ENCODE measurements around the gene P2RY8. TPM values are rescaled to one million over a fixed set of nuclear protein-coding genes. Genes with fewer than 3 reads are reported as not detected.
"Not testable (repeated sequence)": the region's sequence is repeated elsewhere in the genome, so short reads cannot be mapped to it uniquely, and the experiment has no call there.

Gene P2RY8
- total RNA-seq, 2 experiments from 2014 or later: 87.6 to 92.4 TPM

DNA sequence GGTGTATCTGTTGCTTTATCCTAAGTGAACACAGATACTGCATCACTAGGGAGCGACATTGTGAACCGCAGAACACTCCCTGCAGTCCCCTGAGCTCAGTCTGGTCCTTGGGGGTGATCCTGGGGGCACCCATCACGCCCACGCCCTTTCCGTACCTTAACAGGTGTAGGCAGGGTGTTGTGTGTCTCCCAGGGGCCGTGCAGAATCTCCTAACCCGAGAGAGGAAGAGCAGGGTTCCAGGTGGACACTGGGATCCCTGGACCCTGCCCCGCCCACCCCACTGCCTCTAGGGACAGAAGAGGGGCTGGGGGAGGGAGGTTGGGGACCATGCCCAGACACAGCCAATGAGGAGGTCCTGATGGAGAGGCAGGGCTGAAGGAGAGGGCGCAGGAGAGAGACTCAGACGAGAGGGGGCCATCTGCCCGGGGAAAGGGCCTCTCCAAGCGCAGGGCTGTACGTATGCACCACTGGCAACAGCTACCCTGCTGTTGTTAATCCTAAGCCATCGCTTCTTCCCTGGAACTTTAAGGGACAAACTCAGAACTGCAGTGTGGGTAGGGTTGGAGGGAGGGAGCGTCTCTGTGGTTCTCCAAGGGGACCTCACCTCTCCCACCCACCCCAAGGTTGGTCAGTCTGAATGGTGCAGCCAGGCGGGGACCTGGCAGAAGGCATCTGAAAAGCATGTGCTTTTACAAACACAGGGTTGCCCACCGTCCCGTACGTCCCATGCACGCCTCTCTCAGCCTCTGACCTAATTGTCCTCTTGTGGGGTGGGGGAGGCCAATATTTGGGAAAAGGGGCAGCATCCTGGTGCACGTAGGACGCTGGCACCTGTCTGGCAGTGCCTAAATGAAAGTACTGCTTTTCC, 2.5 kb downstream of the P2RY8 start:
- ATAC-seq (ENCODE audit: low read depth) (peak; percentile 53), DNase-seq (peak; percentile 69)
- H3K9me3 Mint-ChIP-seq: no peaks in the 10 kb centered on the region
- peaks cover 10% of the 10 kb centered on the region for H3K4me1 Mint-ChIP-seq
- H3K27ac Mint-ChIP-seq: peak overlapping the region; percentile 99
- no peaks in the 10 kb centered on the region for H3K27me3 Mint-ChIP-seq
- H3K36me3 Mint-ChIP-seq: peaks cover 11% of the 10 kb centered on the region
- POLR2A ChIA-PET: no interaction called here
- peak overlapping the region; percentile 94 for H3K4me3 Mint-ChIP-seq

DNA sequence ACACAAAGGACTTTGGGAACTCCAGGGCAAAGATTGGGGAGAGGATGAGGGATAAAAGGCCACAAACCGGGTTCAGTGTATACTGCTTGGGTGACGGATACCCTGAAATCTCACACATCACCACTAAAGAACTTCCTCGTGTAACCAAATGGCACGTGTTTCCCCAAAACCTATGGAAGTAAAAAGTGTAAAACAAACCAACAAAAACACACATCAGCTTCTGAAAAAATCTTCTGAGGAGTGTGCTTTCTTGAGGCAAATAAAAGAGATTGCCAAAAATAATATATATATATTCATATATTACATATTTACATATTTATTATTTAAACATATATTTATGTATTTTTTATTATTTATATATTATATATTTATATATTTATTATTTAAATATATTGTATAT, 3.9 kb downstream of the P2RY8 start:
- Mint-ChIP-seq H3K4me3 (no peak overlapping the region), H3K27ac (no peak overlapping the region), H3K4me1 (peaks cover 8% of the 10 kb centered on the region), H3K27me3 (no peaks in the 10 kb centered on the region), H3K36me3 (peaks cover 11% of the 10 kb centered on the region), H3K9me3 (no peaks in the 10 kb centered on the region)
- ATAC-seq (ENCODE audit: low read depth): no peak
- POLR2A ChIA-PET: no interaction called here
- DNase-seq: no peak

DNA sequence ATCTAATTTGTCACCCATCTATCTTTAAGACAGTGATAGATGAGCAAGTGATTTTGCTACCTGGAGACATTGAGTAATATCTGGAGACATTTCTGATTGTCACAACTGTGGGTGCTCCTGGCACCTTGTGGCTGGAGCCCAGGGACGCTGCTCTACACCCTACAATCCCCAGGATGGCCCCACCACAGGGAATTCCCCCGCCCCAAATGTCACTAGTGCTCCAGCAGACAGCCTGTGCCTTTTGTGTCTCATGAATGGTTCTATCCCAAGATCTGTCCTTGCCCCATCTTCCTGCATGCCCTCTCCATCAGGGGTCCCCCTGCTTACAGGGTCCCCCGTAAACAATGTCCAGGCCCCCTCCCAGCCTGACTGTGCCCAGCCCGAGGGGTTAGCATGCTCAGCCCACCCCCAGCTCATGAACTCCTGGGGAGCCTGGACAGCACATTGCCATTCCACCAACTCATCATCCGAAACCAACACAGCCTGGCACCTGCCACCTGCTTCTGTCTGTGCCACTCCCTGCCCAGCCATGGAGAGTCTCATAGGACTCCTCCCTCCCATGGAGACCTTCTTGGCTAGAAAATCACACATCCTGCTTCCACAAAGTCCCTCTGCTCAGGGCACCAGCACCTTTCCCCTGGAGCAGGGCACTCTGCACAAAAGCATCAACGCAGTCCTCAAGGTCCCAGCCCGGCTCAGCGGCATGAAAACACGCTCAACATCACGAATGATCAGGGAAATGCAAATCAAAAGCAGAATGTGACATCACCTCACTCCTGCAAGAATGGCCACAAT, 5.7 kb downstream of the P2RY8 start:
- DNase-seq (no peak), ATAC-seq (ENCODE audit: low read depth) (no peak)

DNA sequence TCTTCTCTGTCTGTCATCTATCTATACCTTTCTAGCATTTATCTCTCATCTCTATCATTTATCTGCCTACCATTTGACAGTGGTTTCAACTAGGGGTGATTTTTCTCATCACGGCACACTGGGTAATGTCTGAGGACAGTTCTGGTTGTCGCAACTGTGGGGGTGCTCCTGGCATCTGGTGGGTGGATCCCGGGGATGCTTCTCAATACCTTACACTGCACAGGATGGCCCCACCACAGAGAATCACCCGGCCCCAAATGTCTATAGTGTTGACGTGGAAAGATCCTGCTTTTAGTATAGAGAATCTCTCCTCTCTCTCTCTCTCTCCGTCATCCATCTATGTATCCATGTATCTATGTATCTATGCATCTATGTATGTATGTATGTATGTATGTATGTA, 7.2 kb downstream of the P2RY8 start:
- Mint-ChIP-seq H3K27ac (no peak overlapping the region), H3K36me3 (peaks cover 9% of the 10 kb centered on the region), H3K27me3 (no peaks in the 10 kb centered on the region), H3K4me1 (peaks cover 3% of the 10 kb centered on the region), H3K9me3 (no peaks in the 10 kb centered on the region), H3K4me3 (no peak overlapping the region)
- ATAC-seq (ENCODE audit: low read depth) (no peak), DNase-seq (no peak)
- POLR2A ChIA-PET: no interaction called here

More for the DNA sequence above, 5.7 kb downstream of the P2RY8 start:
- Mint-ChIP-seq H3K4me1 (peaks cover 3% of the 10 kb centered on the region), H3K27ac (no peak overlapping the region), H3K27me3 (no peaks in the 10 kb centered on the region), H3K9me3 (no peaks in the 10 kb centered on the region), H3K36me3 (peaks cover 9% of the 10 kb centered on the region), H3K4me3 (no peak overlapping the region)
- POLR2A ChIA-PET: no interaction called here

DNA sequence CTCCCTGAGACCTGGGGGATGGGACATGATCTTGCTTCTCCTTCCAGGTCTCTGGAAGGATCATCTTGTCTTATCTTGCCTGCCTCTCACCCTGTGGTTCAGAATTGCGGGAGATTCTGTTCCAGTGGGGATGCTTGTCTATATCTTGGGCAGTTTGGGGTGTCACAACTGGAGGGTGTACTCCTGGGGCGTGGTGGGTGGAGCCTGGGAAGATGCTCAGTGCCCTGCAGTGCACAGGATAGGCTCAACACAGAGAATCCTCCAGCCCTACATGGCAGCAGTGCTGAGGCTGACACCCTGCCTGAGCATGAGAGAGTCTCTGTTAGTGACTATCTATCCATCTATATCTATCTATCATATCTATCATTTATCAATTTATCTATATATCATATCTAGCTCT, 7.7 kb downstream of the P2RY8 start:
- Mint-ChIP-seq H3K27ac (no peak overlapping the region), H3K4me3 (no peak overlapping the region)
- no peak for ATAC-seq (ENCODE audit: low read depth)

DNA sequence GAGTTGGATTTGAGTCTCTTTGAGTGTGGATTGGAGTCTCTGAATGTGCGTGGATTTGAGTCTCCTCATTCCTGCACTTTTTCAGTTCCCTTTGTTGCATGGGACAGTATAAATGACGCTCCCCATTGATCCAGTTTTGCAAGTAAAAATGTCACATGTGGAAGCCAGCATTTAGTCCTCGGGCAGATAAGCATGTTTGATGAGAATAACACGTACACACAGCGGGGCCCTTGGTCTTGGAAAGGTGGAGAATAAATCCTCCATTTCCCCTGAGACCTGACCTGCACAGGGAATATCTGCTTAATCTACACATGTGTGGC, 8.1 kb downstream of the P2RY8 start:
- Mint-ChIP-seq H3K4me1 (peaks cover 2% of the 10 kb centered on the region), H3K4me3 (no peak overlapping the region), H3K36me3 (peaks cover 8% of the 10 kb centered on the region), H3K27ac (no peak overlapping the region), H3K27me3 (no peaks in the 10 kb centered on the region), H3K9me3 (no peaks in the 10 kb centered on the region)
- POLR2A ChIA-PET: no interaction called here
- DNase-seq (no peak), ATAC-seq (ENCODE audit: low read depth) (no peak)

More for the DNA sequence above, 7.7 kb downstream of the P2RY8 start:
- Mint-ChIP-seq H3K27me3 (no peaks in the 10 kb centered on the region), H3K4me1 (peaks cover 3% of the 10 kb centered on the region), H3K9me3 (no peaks in the 10 kb centered on the region), H3K36me3 (peaks cover 9% of the 10 kb centered on the region)
- POLR2A ChIA-PET: no interaction called here
- no peak for DNase-seq

DNA sequence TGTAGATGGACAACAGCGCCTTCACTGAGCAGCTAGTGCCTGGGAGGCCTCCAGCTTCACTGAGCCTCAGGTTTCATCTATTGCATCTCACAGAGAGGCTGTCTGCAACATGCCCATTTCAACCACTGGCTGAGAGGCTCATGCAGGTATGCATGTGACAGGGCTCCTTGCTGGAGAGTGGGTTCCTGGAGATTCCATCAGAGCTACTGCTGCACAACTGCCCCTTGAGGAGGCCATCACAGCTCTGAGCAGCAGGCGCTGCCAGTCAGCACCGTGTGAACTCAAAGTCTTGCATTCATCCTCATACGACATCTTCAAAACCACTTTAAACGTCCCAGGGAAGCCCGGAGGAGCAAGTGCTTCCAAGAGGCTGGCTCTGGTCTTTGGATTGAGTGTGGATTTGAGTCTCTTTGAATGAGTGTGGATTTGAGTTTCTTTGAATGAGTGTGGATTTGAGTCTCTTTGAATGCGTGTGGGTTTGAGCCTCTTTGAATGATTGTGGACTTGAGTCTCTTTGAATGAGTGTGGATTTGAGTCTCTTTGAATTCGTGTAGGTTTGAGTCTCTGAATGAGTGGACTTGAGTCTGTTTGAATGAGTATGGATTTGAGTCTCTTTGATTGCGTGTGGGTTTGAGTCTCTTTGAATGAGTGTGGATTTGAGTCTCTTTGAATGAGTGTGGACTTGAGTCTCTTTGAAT, 8.7 kb downstream of the P2RY8 start:
- no peaks in the 10 kb centered on the region for H3K9me3 Mint-ChIP-seq
- H3K27me3 Mint-ChIP-seq: no peaks in the 10 kb centered on the region
- peaks cover 3% of the 10 kb centered on the region for H3K4me1 Mint-ChIP-seq
- H3K27ac Mint-ChIP-seq: no peak overlapping the region
- no peak overlapping the region for H3K4me3 Mint-ChIP-seq
- no peak for ATAC-seq (ENCODE audit: low read depth)
- DNase-seq: no peak
- POLR2A ChIA-PET: no interaction called here
- peaks cover 8% of the 10 kb centered on the region for H3K36me3 Mint-ChIP-seq

DNA sequence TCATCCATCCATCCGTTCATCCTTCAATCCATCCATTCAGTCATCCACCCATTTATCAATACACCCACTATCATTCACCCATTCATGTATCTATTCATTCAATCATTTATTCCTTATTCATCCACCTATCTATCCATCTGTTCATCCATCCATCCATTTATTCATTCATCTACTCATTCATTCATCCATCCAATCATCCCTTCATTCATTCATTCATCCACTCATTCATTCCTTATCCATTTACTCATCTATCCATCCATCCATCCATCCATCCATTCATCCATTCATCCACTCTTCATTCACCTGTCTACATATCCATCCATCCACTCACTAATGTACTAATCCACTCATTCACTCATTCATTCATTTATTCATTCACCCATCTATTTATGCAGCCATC, 9.5 kb downstream of the P2RY8 start:
- Mint-ChIP-seq H3K27me3 (no peaks in the 10 kb centered on the region), H3K27ac (no peak overlapping the region), H3K9me3 (no peaks in the 10 kb centered on the region), H3K36me3 (peaks cover 4% of the 10 kb centered on the region), H3K4me1 (peaks cover 5% of the 10 kb centered on the region), H3K4me3 (no peak overlapping the region)
- ATAC-seq (ENCODE audit: low read depth): no peak
- POLR2A ChIA-PET: no interaction called here
- DNase-seq: no peak

DNA sequence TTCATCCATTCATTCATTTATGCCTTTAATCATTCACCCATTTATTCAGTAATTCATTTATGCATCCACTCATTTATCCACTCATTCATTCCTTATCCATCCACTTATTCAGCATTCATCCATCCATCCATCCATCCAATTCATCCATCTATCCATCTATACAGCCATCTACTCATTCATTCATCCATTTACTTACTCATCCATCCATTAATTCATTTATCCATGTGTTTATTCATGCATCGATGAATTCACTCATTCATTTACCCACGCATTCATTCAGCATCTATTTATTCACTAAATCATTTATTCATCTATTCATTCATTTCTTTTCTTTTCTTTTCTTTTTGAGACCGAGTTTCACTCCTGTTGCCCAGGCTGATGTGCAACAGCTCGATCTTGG, 10.4 kb downstream of the P2RY8 start:
- POLR2A ChIA-PET: no interaction called here
- no peak overlapping the region for H3K27ac Mint-ChIP-seq
- DNase-seq (no peak), ATAC-seq (ENCODE audit: low read depth) (no peak)
- H3K36me3 Mint-ChIP-seq: peaks cover 7% of the 10 kb centered on the region
- H3K4me3 Mint-ChIP-seq: no peak overlapping the region
- H3K9me3 Mint-ChIP-seq: no peaks in the 10 kb centered on the region
- peaks cover 9% of the 10 kb centered on the region for H3K4me1 Mint-ChIP-seq
- H3K27me3 Mint-ChIP-seq: no peaks in the 10 kb centered on the region

DNA sequence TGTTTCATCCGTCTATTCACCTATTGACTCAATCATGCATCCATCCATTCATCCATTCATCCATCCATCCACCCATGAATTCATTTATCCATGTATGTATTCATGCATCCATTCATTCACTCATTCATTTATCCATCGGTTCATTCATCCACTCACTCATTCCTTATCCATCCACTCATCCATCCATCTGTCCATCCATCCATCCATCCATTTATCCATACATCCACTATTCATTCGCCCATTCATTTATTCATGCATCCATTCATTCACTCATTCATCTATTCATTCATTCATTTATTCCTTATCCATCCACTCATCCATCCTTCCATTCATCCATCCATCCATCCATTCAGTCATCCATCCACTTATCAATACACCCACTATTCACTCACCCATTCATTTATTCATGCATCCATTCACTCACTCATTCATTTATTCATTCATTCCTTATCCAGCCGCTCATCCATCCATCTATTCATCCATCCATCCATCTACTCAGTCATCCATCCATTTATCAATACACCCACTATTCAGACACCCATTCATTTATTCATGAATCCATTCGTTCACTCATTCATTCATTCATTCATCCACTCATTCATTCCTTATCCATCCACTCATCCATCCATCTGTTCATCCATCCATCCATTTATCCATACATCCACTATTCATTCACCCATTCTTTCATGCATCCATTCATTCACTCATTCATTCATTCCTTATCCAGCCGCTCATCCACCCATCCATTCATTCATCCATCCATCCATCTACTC, 11.2 kb downstream of the P2RY8 start:
- Mint-ChIP-seq H3K27me3 (no peaks in the 10 kb centered on the region), H3K27ac (no peak overlapping the region), H3K4me1 (peaks cover 14% of the 10 kb centered on the region), H3K4me3 (no peak overlapping the region), H3K36me3 (peaks cover 11% of the 10 kb centered on the region), H3K9me3 (no peaks in the 10 kb centered on the region)
- no peak for ATAC-seq (ENCODE audit: low read depth)
- POLR2A ChIA-PET: no interaction called here
- no peak for DNase-seq

DNA sequence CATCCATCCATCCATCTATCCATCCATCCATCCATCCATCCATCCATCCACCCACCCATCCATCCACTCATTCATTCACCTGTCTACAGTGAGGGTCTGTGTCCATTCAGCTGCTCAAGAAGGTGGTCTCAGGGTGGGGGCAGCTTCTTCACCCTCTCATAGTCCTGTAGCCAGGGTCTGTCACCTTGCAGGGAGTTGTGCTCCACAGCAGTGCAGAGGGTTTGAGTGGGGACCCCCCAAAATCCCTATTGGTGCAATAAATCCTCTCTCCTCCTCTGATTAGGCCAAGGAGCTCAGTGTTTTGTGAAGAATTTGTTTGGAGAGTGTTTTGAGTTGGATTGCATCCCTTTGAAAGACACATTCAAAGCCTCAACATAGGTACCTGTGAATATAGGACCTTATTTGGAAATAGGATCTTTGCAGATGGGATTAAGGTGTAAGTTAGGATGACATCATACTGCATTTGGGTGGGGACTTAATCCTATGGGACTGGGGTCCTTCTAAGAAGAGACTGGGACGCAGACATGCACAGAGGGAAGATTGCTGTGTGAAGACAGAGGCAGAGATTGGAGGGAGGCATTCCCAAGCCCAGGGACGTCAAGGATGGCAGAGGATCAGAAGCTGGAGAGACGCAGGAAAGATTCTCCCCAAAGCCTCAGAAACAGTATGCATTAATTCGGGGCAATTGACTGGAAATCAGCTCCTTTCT, 12.0 kb downstream of the P2RY8 start:
- peaks cover 21% of the 10 kb centered on the region for H3K4me1 Mint-ChIP-seq
- POLR2A ChIA-PET: no interaction called here
- peaks cover 18% of the 10 kb centered on the region for H3K36me3 Mint-ChIP-seq
- H3K4me3 Mint-ChIP-seq: no peak overlapping the region
- DNase-seq (peak; percentile 25), ATAC-seq (ENCODE audit: low read depth) (no peak)
- no peaks in the 10 kb centered on the region for H3K9me3 Mint-ChIP-seq
- no peaks in the 10 kb centered on the region for H3K27me3 Mint-ChIP-seq
- H3K27ac Mint-ChIP-seq: no peak overlapping the region

DNA sequence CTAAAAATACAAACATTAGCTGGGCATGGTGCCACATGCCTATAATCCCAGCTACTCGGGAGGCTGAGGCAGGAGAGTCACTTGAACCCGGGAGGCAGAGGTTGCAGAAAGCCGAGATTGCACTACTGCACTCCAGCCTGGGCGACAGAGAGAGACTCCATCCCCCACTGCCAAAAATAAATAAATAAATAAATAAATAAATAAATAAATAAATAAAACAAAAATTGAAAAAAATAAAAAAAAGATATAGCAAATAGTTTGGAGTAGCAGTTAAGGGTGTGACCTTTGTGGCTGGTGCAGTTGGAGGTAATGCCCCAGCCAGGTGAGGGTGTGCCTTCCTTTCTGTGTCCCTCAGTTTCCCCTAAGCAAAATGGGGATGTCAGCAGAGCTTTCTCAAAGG, 14.1 kb downstream of the P2RY8 start:
- peak overlapping the region; percentile 87 for H3K27ac Mint-ChIP-seq
- POLR2A ChIA-PET; H3K27me3 Mint-ChIP-seq; ATAC-seq (ENCODE audit: low read depth); H3K9me3 Mint-ChIP-seq; DNase-seq: not testable (repeated sequence)
- H3K4me1 Mint-ChIP-seq: peaks cover 38% of the 10 kb centered on the region
- H3K36me3 Mint-ChIP-seq: peaks cover 35% of the 10 kb centered on the region
- H3K4me3 Mint-ChIP-seq: peak overlapping the region; percentile 41

Measured in activated naive CD8-positive, alpha-beta T cell treated with anti-CD3 and anti-CD28 coated beads, Interleukin-2, amount 10 ng/mL, durations not matched to agents 7 days and 5 days (primary cell).